SK-N-SH (cell line): ENCODE measurements around the gene NUP37. TPM values are rescaled to one million over a fixed set of nuclear protein-coding genes. Genes with fewer than 3 reads are reported as not detected.

Experiments
- CTCF ChIA-PET: fragments of 300-600, 350-600 bp; formaldehyde crosslinking; extraction: SDS; loops from one replicate; lab custom pipeline; 2021; lab: Yijun Ruan, JAX
- POLR2A ChIA-PET: fragments of 350-600 bp; sonication (Branson Sonifier 250); formaldehyde crosslinking; extraction: SDS; loops from one replicate; lab custom pipeline; 2020; ENCODE audit warnings: antibody characterized with exemption, inconsistent platforms; lab: Yijun Ruan, JAX
- DNase-seq: peaks from one replicate; pipeline ENCODE4 v3.0.0; 2012
- H2AFZ ChIP-seq: fragments of 200-600 bp; sonication (generic); 2 replicates; pipeline ENCODE4 v1.8.1; 2016; ENCODE audit warnings: antibody characterized with exemption, mild to moderate bottlenecking, low read depth
- H3F3A ChIP-seq: fragments of 200-600 bp; sonication (generic); replicated peaks from 2 replicates; pipeline ENCODE3; 2016; ENCODE audit warnings: antibody characterized with exemption, mild to moderate bottlenecking; ENCODE audit not compliant: insufficient read depth
- H3K27ac ChIP-seq, 2 experiments: fragments of 200-500 bp in 1 of 2; fragments of 200-600 bp in 1 of 2; sonication (Bioruptor generic) in 1 of 2; sonication (generic), shearing (Covaris generic) in 1 of 2; 2 replicates each; pipeline versions ENCODE4 v1.5.1 to v1.6.1; 2014 to 2016; ENCODE audit warnings: low read depth in 2 of 2, inconsistent platforms in 1 of 2, low read length in 1 of 2, mild to moderate bottlenecking in 1 of 2, mixed read lengths in 1 of 2
- H3K27me3 ChIP-seq: fragments of 200-600 bp; sonication (generic), shearing (Covaris generic); 2 replicates; pipeline ENCODE4 v1.6.1; 2016; ENCODE audit warnings: mixed run types; ENCODE audit not compliant: insufficient read depth
- H3K36me3 ChIP-seq, 2 experiments: fragments of 200-500 bp in 1 of 2; fragments of 200-600 bp in 1 of 2; sonication (Bioruptor generic) in 1 of 2; sonication (generic) in 1 of 2; replicated peaks in 1 of 2; 2 replicates each; pipeline versions ENCODE3 to v1.5.1; 2014 to 2016; ENCODE audit warnings: low read length in 1 of 2, mild to moderate bottlenecking in 1 of 2; ENCODE audit not compliant: insufficient read depth in 2 of 2, control insufficient read depth in 1 of 2
- H3K4me1 ChIP-seq, 2 experiments: fragments of 200-500 bp in 1 of 2; fragments of 200-600 bp in 1 of 2; sonication (Bioruptor generic) in 1 of 2; sonication (generic), shearing (Covaris generic) in 1 of 2; 2 replicates each; pipeline versions ENCODE4 v1.5.1 to v1.6.1; 2014 to 2016; ENCODE audit warnings: low read depth in 1 of 2, low read length in 1 of 2, mixed run types in 1 of 2; ENCODE audit not compliant: insufficient read depth in 2 of 2, control insufficient read depth in 1 of 2
- H3K4me2 ChIP-seq: fragments of 200-600 bp; sonication (generic), shearing (Covaris generic); 2 replicates; pipeline ENCODE4 v1.6.1; 2017; ENCODE audit warnings: mixed run types
- H3K4me3 ChIP-seq, 2 experiments: fragments of 200-500 bp in 1 of 2; fragments of 200-600 bp in 1 of 2; sonication (Bioruptor generic) in 1 of 2; sonication (generic), shearing (Covaris generic) in 1 of 2; 2 replicates each; pipeline versions ENCODE4 v1.5.1 to v1.8.1; 2014 to 2016; ENCODE audit warnings: low read depth in 2 of 2, inconsistent platforms in 1 of 2, low read length in 1 of 2, mild to moderate bottlenecking in 1 of 2, mixed read lengths in 1 of 2, moderate library complexity in 1 of 2
- H3K79me2 ChIP-seq: fragments of 200-600 bp; sonication (generic); 2 replicates; pipeline ENCODE4 v1.8.1; 2017; ENCODE audit warnings: mild to moderate bottlenecking; ENCODE audit not compliant: insufficient read depth
- H3K9ac ChIP-seq: fragments of 200-600 bp; sonication (generic); 2 replicates; pipeline ENCODE4 v1.6.1; 2017; ENCODE audit warnings: mixed run types
- H3K9me2 ChIP-seq: fragments of 200-600 bp; sonication (generic); 2 replicates; pipeline ENCODE4 v1.6.1; 2017; ENCODE audit warnings: mixed run types
- H3K9me3 ChIP-seq: fragments of 200-600 bp; sonication (generic); 2 replicates; pipeline ENCODE4 v1.6.1; 2017; ENCODE audit warnings: mixed run types, mild to moderate bottlenecking, moderate library complexity
- H4K20me1 ChIP-seq: fragments of 200-600 bp; sonication (generic); 2 replicates; pipeline ENCODE4 v1.6.1; 2017; ENCODE audit warnings: mild to moderate bottlenecking, mixed run types; ENCODE audit not compliant: insufficient read depth
- CTCF ChIP-seq: fragments of 200-600 bp; sonication (generic); IDR thresholded peaks from 2 replicates; pipeline ENCODE4 v1.6.1; 2017; ENCODE audit warnings: antibody characterized with exemption, mild to moderate bottlenecking, moderate library complexity
- EP300 ChIP-seq, 2 experiments: IDR thresholded peaks; 2 replicates each; pipeline versions ENCODE4 v1.4.0 to v1.6.1; 2012; ENCODE audit warnings: borderline replicate concordance in 1 of 2, low read depth in 1 of 2, low read length in 1 of 2
- EZH2phosphoT487 ChIP-seq: fragments of 200-600 bp; sonication (generic); IDR thresholded peaks from 2 replicates; pipeline ENCODE4 v1.6.1; 2017; ENCODE audit warnings: low read depth, mixed run types, mild to moderate bottlenecking, antibody characterized with exemption, moderate library complexity, borderline replicate concordance
- FOSL2 ChIP-seq: IDR thresholded peaks from 2 replicates; pipeline ENCODE4 v1.4.0; 2012; ENCODE audit warnings: low read depth, mild to moderate bottlenecking, moderate library complexity, borderline replicate concordance
- NFIC ChIP-seq: IDR thresholded peaks from 2 replicates; pipeline ENCODE4 v1.4.0; 2012; ENCODE audit warnings: borderline replicate concordance
- NRF1 ChIP-seq: IDR thresholded peaks from 2 replicates; pipeline ENCODE4 v1.6.1; 2012; ENCODE audit warnings: low read depth, mild to moderate bottlenecking, low read length
- PBX3 ChIP-seq: IDR thresholded peaks from 2 replicates; pipeline ENCODE4; 2012
- POLR2AphosphoS5 ChIP-seq: IDR thresholded peaks from 2 replicates; pipeline ENCODE4 v1.6.1; 2012; ENCODE audit warnings: low read depth, low read length
- SIN3A ChIP-seq: IDR thresholded peaks from 2 replicates; pipeline ENCODE4 v1.6.1; 2012; ENCODE audit warnings: low read depth, mild to moderate bottlenecking, low read length, moderate library complexity, borderline replicate concordance
- TAF1 ChIP-seq: IDR thresholded peaks from 2 replicates; pipeline ENCODE4 v1.6.1; 2012; ENCODE audit warnings: low read depth, mild to moderate bottlenecking, low read length, moderate library complexity, borderline replicate concordance
- USF1 ChIP-seq: IDR thresholded peaks from 2 replicates; pipeline ENCODE4 v1.4.0; 2012; ENCODE audit warnings: low read depth, borderline replicate concordance
- USF2 ChIP-seq: fragments of 150-350 bp; IDR thresholded peaks from 2 replicates; pipeline ENCODE4 v1.6.1; 2017; ENCODE audit warnings: antibody characterized with exemption, low read length, low read depth, borderline replicate concordance
- YY1 ChIP-seq: IDR thresholded peaks from 2 replicates; pipeline ENCODE4 v1.4.0; 2012; ENCODE audit warnings: low read depth, mild to moderate bottlenecking
- ZBTB33 ChIP-seq: IDR thresholded peaks from 2 replicates; pipeline ENCODE4 v1.4.0; 2012; ENCODE audit warnings: low read depth, borderline replicate concordance
- polyA plus RNA-seq, 3 experiments: library from polyadenylated mRNA; depleted of rRNA; stranded (reverse); fragments of >200 nt; gene quantifications; 2 replicates each; pipeline ENCODE4 v1.2.3, GENCODE V29; 2012

Gene NUP37
- polyA plus RNA-seq, 1 of the 3 experiments (the other 2 are of a cell fraction) = 29.2 TPM

GRCh38 chr12:102031852-102032251, 88.1 kb downstream of the NUP37 start:
- H4K20me1 ChIP-seq = no peaks in the 10 kb centered on the region
- H3K27ac ChIP-seq = no peak overlapping the region
- TF ChIP-seq USF1 (no peak), YY1 (no peak), POLR2AphosphoS5 (no peak), PBX3 (no peak), ZBTB33 (no peak), NFIC (no peak), TAF1 (no peak), FOSL2 (no peak), EP300 (IDR thresholded peaks at IDR 0.05; ENCODE audit: borderline replicate concordance in 1 of 2, low read depth in 1 of 2, low read length in 1 of 2) (no peak), SIN3A (no peak), NRF1 (no peak), USF2 (no peak), CTCF (no peak), EZH2phosphoT487 (no peak)
- H3K9ac ChIP-seq = no peak overlapping the region
- POLR2A ChIA-PET = no interaction called here
- no peak overlapping the region for H2AFZ ChIP-seq
- H3K4me3 ChIP-seq = no peak overlapping the region
- H3K36me3 ChIP-seq = peaks cover 21 to 22% of the 10 kb centered on the region in 2 experiments
- H3K4me2 ChIP-seq = no peak overlapping the region
- H3K4me1 ChIP-seq = no peaks in the 10 kb centered on the region
- no peaks in the 10 kb centered on the region for H3K9me2 ChIP-seq
- H3K79me2 ChIP-seq = no peaks in the 10 kb centered on the region
- CTCF ChIA-PET = interaction anchor here (0.6 kb wide), 2 partner anchors 26 to 1342 kb away, joined by 3 read pairs; no protein-coding TSS in a partner anchor
- no peaks in the 10 kb centered on the region for H3F3A ChIP-seq
- H3K9me3 ChIP-seq = no peaks in the 10 kb centered on the region
- DNase-seq = no peak
- H3K27me3 ChIP-seq = no peaks in the 10 kb centered on the region
